Activated CD4-positive, alpha-beta T cell treated with anti-CD3 and anti-CD28 coated beads for 1 hour (primary cell): ENCODE measurements around the gene LY6G5B.

ENCODE experiments used
- DNase-seq: peaks from one replicate; pipeline ENCODE4 v3.0.0-alpha.2; 2020

LY6G5B gene

GRCh38 chr6:31669676-31670075 is at the start of gene LY6G5B:
Gene LY6G5B, plus strand, starts transcription at chr6:31669976. Its CDS starts 975 bp downstream, at chr6:31670951.
- no peak for DNase-seq

GRCh38 chr6:31620586-31621319 is 49.0 kb upstream of the LY6G5B start, which contains the start of gene PRRC2A:
Gene PRRC2A, plus strand, starts transcription at chr6:31620715. Its CDS starts 2,075 bp downstream, at chr6:31622790.
- DNase-seq, result peak; percentile 90

- no peak for DNase-seq
Observed at GRCh38 chr6:31621320-31621939, 48.3 kb upstream of the LY6G5B start.

- no peak for DNase-seq
Observed at GRCh38 chr6:31621991-31622390, 47.8 kb upstream of the LY6G5B start.

GRCh38 chr6:31622684-31623091 is 47.1 kb upstream of the LY6G5B start:
- no peak for DNase-seq

GRCh38 chr6:31624070-31624469 is 45.7 kb upstream of the LY6G5B start:
- DNase-seq, result no peak

- DNase-seq, result no peak
Observed at GRCh38 chr6:31626952-31627351, 42.8 kb upstream of the LY6G5B start.

- no peak for DNase-seq
Observed at GRCh38 chr6:31627690-31628287, 42.0 kb upstream of the LY6G5B start.

- DNase-seq, result no peak
Observed at GRCh38 chr6:31629014-31629413, 40.8 kb upstream of the LY6G5B start.

- no peak for DNase-seq
Observed at GRCh38 chr6:31630177-31630934, 39.4 kb upstream of the LY6G5B start.

GRCh38 chr6:31631209-31631608 is 38.6 kb upstream of the LY6G5B start:
- DNase-seq, result no peak

GRCh38 chr6:31631681-31632278 is 38.0 kb upstream of the LY6G5B start:
- no peak for DNase-seq

GRCh38 chr6:31632279-31632946 is 37.4 kb upstream of the LY6G5B start:
- DNase-seq, result no peak

GRCh38 chr6:31633447-31633846 is 36.3 kb upstream of the LY6G5B start:
- no peak for DNase-seq

GRCh38 chr6:31634131-31634530 is 35.6 kb upstream of the LY6G5B start:
- no peak for DNase-seq

GRCh38 chr6:31634969-31635575 is 34.7 kb upstream of the LY6G5B start:
- no peak for DNase-seq

- no peak for DNase-seq
Observed at GRCh38 chr6:31636698-31637596, 32.8 kb upstream of the LY6G5B start.

- DNase-seq, result no peak
Observed at GRCh38 chr6:31639043-31639442, 30.7 kb upstream of the LY6G5B start.

GRCh38 chr6:31639449-31639861 is 30.3 kb upstream of the LY6G5B start:
- no peak for DNase-seq

- no peak for DNase-seq
Observed at GRCh38 chr6:31640612-31641011, 29.2 kb upstream of the LY6G5B start.

GRCh38 chr6:31641370-31641769 is 28.4 kb upstream of the LY6G5B start:
- no peak for DNase-seq
